IPS-NIHi7 (cell line): ENCODE data around the gene PGLYRP1.

Experiments
- DNase-seq: peaks from one replicate; pipeline ENCODE4 v3.0.0; 2012; ENCODE audit warnings: mixed read lengths; ENCODE audit errors: extremely low spot score

PGLYRP1 gene, protein sequence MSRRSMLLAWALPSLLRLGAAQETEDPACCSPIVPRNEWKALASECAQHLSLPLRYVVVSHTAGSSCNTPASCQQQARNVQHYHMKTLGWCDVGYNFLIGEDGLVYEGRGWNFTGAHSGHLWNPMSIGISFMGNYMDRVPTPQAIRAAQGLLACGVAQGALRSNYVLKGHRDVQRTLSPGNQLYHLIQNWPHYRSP

DNA sequence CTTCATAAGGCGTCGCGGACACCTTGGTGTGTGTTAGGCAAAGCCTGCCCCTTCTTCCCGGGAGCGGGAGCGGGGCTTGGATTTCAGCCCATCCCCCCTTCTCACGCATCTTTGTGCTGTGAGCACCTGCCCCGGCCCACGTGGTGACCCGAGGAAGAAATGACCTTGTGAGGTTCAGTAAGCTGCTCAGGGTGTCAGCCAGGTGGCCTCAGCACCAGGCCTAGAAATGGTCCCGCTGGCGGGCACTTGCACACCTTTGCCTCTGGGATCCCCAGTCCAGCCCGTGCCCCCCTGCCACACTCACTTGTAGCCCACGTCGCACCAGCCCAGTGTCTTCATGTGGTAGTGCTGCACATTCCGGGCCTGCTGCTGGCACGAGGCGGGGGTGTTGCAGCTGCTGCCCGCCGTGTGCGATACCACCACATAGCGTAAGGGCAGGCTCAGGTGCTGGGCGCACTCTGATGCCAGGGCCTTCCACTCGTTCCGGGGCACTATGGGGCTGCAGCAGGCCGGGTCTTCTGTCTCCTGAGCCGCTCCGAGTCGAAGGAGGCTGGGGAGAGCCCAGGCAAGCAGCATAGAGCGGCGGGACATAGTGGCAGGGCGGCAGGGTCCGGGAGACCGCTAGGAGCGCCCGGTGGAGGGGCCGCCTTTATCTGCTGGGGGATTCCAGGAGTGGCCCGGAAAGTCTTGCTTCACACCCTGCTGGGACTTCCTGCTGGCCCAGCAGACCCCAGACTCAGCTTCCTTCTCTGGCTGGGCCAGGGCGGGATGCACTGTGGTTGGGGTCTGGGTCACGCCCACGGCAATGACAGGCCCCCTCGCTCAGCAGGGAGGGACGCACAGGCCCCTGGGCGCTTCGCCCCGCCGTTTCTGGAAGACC, at the start of gene PGLYRP1:
Gene PGLYRP1, minus strand, starts transcription at position 623 of the 880 bp plus-strand sequence. Its CDS starts 32 bp downstream, at position 591.
- DNase-seq = no peak

DNA sequence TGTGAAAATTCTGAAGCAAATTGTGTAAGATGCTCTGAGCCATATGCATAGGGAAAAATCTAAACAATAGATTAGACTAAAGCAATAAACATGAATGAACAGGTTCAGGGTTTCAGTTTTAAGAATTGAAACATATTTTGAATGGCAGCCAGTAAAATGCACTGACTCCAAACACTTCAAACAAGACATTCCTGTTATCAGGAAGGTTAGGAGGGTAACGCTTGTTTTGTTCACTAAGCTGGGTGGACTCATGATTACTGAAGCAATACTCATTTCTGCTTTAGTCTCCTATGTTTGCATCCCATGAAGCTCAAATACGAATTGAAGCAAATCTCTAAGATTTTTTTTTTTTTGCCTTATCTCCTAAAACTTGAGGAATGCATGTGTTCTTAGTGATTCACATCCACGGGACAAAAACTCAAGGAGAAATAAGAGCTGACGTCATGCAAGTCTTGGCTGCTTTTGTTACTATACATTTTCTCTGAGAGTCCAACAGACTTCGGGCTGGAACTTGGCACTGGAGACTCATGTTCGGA, 47.0 kb upstream of the PGLYRP1 start:
- no peak for DNase-seq

DNA sequence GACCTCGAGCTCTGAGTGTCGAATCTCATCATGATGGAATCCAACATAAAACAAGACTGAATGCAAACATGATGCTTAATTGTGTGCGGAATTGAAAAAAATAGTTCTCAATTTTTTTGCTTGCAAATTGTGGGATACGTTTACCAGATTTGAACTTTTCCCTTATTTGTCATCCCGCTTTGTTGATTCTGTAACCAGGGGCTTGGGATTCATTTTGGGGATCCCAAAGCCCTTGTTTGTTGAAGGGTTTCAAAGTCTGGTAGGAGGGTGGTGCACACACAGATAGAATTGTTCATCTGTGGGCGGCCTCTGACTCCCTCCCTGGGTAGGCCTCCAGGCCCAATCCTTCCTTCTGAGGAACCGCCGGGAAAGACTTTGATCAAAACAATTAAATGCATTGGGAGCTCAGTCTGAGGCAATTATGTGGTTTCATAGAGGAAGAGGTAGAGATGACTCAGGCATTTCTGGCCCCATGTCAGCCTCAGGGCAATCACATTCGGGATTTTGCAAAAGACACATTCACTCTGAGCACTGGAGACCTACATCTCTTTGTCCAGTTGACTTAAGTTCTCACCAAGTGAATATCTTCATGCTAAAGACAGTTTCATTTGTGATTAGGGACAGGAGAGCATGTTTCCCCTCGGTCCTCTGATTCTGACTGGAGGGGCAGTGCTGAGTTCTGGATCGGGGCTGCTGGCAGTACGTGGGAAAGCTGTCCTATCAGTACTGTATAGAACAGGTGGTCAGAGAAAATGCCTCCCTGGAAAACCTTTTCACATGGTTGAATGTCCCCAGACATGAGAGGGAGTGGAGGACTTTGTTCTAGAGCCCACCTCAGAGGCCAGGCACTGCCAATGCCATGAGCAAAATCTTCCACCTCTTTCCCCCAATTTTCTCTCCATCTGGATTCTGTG, 45.7 kb upstream of the PGLYRP1 start:
- no peak for DNase-seq

DNA sequence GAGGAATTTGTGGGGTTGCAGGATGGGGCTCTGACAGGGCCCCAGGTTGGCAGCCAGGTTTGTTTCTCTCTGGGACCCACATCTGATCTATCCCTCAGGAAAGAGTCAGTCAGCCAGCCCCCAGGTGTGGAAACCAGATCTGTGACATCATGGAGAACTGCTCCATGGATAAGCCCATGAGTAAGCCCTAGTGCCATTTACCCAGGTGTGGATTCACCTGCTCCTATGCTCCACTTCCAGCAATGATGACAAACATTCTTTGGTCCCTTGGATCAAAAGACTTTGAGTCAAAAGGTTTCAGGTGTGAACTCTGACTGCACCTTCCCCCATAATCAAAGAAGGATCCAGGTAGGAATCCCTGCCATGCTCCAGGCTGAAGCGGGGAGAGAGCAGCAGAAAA, 44.8 kb upstream of the PGLYRP1 start:
- no peak for DNase-seq

DNA sequence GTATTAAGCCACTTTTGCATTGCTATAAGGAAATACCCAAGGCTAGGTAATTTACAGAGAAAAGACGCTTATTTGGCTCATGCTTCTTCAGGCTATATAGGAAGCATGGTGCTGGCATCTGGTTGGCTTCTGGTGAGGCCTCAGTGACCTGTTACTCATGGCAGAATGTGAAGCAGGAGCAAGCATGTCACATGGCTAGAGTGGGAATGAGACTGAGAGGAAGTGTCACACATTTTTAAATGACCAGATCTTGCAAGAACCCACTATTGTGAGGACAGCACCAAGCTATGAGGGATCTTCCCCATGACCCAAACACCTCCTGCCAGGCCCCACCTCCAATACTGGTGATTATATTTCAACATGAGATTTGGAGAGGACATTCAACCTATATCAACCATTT, 43.6 kb upstream of the PGLYRP1 start:
- no peak for DNase-seq

DNA sequence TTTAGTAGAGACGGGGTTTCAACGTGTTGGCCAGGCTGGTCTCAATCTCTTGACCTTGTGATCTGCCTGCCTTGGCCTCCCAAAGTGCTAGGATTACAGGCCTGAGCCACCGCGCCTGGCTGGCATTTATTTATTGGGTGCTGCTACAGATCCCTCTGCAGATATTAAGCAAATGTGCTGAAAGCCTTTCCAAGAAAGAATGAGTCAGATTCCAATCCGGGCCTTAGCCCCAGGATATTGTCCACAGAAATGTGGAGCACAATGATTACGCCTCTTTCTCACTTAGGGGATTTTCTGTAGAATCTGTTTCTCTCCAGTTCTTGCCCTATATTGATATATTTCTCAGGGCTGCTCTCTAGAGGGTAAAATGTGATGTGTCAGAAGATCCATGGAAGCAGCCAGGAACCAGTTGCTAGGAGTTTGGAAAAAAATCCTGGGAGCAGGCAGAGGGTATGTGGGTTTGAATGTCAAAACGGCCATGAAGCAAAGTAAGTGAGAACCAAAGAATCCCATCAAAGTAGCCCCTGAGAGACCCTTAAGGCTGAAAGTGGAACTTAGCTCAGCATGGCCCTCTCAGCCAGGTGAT, 42.7 kb upstream of the PGLYRP1 start:
- DNase-seq = no peak

DNA sequence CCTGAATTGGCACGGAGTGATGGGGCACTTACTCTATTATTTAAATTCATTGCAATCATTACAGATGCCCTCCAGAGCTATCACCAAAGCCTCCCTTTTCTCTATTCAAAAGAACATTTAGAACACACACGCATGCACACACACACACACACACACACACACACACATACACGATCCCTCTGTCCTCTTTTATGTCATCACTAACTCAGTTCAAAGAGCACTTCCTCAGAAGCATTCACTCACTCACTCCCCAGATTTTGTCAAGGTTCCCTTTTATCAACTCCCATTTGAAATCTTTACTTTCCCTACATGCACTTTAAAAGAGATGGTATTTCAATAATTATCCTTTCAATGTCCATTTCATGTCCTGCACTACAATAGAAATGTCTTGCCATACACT, 40.3 kb upstream of the PGLYRP1 start:
- no peak for DNase-seq

DNA sequence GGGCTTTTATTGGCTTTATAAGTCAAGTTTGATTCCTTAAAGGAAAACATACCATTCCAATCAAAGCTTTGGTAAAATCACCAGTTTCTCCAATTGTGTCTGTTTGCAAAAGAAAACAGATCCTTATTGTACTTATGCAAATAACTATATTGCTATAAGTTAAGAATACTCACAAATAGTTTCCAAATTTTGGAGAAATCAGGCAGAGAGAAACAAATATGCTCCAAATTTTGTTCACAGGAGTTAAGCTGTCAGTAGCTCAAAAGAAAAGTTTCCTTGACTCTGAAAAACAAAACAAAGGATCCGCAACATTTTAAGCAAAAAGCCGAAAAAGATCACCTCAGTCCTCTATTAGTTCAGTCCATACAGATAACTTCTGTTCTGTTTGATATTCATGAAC, 37.2 kb upstream of the PGLYRP1 start:
- DNase-seq = no peak

DNA sequence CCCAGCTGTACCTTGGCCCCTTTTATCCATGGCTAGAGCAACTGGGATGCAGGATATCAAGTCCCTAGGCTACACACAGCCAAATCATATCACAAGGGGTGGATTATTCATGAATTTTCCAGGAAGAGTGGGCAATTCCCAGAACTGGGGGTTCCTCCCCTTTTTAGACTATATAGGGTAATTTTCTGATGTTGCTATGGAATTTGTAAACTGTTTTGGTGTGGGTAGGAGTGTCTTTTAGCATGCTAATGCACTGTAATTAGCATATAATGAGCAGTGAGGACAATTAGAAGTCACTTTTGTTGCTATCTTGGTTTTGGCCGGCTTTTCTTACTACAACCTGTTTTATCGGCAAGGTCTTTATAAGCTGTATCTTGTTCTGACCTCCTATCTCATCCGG, 35.9 kb upstream of the PGLYRP1 start:
- DNase-seq = no peak

DNA sequence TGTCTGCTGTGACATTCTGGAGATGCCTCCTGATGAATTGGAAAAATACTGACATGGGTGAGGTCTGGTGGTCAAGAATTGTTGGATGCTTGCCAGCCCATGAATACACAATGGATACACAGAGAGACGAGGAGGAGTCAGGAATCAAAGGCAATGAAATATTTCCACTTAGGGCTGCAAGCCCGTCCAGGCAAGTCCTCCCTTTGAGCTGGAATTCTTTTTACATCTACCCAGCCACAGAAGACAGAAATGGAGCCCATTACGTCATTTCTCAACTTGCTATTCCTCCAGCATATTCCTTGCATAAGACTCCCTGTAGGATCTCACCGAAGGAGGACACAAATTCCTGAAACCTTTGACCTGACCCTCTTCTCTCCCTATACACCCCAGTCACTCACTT, 33.7 kb upstream of the PGLYRP1 start:
- DNase-seq = no peak

DNA sequence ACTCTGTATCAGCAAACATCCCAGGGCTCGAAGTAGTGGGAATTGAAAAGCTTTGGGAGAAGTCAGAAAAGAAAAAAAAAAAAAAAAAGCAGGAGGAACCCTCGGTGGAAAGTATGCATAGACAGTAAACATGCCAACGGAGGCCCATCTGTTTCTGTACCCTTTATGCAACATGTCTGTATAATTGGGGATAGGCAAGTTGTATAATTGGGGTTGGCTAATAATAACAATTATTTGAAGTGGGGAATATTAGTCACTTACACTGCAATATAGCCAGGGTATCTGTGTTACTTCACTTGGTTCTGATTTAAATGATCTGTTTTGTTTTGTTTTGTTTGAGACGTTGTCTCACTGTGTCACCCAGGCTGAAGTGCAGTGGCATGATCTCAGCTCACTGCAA, 30.0 kb upstream of the PGLYRP1 start:
- no peak for DNase-seq

DNA sequence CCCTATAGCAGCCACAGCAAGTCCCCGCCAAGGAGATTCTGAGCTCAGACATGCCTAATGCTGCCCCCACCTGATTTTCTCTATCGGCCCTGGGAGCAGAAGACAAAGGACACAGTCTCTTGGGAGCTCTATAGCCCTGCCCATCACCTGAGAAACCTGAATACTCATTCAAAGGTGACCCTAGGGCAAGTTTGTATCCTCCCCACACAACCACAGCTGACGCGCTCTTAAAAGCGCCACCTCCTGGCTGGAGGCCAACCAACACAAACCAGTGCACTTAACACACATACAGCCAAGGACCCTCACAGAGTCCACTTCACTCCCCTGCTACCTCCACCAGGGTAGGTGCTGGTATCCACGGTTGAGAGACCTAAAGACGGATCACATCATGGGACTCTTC, 26.7 kb upstream of the PGLYRP1 start:
- peak; percentile 69 for DNase-seq

DNA sequence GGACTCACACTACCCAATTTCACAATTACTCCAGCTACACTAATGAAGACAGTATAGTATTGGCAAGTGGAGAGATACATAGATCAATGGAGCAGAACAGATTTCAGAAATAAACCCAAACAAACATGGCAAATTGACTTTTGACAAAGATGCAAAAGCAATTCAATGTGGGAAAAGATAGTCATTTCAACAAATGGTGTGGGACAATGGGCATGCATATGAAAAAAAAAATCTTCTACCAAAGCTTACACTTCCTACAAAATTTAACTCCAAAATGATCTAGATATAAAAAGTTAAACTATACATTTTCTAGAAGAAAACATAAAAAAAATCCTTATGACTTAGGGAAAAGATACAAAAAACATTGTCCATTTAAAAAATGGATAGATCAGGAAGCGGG, 20.7 kb upstream of the PGLYRP1 start:
- no peak for DNase-seq

DNA sequence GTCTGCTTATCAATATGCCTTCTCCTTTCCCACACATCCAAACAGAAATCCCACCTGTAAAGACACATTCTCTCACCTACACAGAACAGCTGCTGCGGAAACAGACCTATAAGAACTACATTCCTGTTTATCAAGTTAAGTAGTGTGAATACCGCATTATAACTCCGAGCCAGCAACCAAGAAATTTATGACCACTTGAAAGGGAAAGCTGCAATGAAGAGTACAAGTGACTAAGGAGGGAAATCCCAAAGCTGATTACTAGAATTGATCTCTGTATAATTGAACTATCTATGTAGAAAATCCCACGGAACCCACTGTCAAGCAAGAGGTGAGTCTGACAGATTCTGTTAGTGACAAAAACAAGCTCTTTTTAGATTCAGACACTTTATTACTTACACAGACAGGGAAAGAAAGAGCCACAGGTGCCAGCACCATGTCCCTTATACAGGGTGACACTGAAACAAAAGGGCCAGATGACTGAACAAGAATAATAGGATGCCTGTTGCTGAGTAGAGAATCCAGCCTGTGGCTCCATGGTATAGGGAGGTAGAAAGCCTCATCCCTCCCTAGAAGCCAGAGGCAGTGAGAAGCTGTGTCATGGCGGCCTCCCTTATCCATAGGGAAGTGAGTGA, 19.5 kb upstream of the PGLYRP1 start:
- DNase-seq = no peak

DNA sequence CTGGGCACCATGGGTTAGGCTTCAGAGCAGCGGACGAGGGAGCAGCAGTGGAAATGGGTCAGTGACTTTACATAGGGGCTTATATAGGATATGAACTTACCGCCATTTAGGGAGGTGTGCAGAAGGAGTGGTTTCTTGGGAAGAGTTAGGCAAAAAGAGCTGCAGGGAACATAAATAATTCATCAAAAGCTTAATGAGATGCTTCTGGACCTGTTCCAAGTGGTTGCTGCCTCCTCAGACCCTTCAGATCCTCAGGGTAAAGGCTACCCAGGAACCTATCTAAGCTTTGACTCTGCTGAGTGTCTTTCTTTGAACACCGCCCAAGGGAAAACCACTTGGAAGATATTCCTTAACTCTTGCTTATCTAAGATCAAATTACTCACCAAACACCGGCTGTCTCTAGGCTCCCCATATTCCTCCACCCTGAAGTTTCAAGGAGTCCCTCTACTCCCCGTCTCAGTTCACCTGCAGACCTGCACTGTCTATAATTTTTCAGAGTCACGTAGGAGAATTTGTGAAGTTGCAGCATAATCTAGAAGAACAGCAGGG, 18.2 kb upstream of the PGLYRP1 start, which contains the start of gene IGFL4:
Gene IGFL4, minus strand, starts transcription at position 51 of the 549 bp plus-strand sequence. Its CDS starts 40 bp downstream, at position 11.
- no peak for DNase-seq

DNA sequence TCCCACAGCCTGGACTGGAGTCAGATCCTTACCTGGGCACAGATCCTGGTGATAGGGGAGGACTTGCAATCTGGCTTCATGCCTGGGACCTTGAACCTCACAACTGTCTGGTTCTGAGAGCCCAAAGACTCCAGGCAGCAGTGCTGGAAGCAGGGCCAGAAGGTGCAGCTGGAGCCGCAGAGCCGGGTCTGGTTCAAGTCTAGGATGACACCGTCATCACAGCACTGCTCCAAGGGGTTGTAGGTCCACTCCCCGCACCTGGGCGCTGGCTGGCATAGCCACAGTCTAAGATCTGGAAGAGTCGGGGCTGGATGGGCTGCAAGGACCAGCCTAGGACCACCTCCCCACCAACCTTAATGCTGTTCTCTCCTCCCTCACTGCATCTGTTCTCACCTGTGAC, 17.3 kb upstream of the PGLYRP1 start:
- no peak for DNase-seq

DNA sequence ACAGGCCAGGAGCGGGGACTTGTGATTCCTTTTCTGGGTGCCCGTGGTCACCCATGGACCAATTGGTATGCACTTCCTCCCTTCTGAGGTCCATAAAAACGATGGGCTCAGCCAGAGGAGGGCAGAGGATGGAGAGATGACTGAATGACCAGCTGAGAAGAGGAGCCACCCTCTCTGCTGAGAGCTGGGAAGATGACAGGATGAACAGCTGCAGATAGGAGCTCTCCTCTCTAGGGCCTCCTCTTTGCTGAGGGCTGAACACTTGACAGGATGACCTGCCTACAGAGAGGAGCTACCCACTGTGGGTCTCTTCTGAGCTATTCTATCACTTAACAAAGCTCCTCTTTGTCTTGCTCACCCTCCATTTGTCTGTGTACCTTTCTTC, 13.9 kb upstream of the PGLYRP1 start:
- DNase-seq = no peak

DNA sequence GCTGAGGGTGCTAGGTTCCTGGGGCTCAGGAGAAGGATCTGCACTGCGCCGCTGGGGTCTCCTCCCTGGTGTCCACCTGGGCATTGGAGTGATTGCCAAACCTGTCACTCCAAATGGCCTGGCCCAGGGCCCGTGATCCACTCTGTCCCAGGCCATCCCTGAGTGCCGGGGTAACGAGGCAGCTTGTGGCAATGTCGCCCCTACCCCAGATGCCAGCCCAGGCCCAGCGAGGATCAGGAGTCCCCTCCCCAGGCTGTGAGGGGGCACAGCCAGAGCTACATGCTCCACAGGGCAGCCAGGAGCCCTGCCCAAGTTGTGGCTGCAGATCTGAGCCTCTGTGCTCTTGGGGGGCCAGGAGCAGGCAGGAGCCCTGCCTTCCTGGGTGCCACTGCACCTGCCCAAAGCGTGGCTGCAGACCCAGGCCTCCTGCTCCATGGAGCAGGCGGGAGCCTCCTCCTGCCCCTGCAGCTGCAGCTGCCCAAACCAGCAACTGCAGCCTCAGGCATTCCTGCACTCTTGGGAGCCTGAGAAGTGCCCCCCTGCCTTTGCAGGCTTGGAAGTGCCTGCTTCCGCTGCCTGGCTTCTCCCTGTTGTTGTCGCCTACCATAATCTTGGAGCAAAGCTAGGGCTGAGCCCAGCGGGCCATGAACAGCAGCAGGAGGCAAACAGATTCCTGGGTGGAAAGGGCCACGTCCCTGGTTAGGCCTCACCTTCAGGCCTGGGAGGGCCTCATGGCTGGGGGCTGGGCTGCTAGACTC, 13.3 kb upstream of the PGLYRP1 start:
- no peak for DNase-seq

DNA sequence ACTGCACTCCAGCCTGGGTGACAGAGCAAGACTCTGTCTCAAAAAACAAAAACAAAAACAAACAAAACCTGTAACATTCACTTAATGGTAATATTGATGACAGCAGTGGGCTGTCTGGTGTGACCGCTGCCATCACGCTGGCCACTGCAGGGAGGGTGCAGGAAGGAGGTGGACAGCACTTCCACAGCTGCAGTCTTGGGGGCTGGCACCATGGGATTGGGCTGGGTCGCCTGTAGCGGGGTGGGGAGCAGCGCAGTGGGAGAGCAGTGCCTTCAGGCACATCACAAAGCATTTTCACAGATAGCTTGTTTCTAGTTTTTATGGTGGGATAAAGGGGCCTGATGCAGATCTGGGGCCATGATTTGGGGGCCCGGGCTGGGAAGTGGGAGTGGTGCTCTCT, 12.7 kb upstream of the PGLYRP1 start:
- DNase-seq = no peak

DNA sequence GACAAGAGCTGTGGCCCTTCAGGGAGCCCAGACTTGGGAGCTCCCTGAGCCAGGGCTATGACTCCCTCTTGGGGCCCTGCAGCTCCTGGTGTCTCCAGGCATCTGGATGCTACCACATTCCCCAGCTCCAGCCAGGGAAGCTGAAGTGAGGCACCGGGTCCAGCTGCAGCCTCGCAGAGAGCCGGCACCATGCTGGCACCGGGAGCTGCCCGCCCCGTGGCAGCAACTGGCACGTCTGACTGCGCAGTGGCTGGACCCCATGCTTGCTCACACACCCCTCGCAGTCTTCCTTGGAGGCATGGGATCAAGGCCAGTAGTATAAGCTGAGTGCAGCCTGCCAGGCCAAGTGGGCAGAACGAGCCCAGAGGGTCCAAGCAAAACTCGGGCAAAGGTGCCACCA, 10.5 kb upstream of the PGLYRP1 start:
- DNase-seq = no peak
